Measurements from ENCODE around the gene SLC39A11.

DNA sequence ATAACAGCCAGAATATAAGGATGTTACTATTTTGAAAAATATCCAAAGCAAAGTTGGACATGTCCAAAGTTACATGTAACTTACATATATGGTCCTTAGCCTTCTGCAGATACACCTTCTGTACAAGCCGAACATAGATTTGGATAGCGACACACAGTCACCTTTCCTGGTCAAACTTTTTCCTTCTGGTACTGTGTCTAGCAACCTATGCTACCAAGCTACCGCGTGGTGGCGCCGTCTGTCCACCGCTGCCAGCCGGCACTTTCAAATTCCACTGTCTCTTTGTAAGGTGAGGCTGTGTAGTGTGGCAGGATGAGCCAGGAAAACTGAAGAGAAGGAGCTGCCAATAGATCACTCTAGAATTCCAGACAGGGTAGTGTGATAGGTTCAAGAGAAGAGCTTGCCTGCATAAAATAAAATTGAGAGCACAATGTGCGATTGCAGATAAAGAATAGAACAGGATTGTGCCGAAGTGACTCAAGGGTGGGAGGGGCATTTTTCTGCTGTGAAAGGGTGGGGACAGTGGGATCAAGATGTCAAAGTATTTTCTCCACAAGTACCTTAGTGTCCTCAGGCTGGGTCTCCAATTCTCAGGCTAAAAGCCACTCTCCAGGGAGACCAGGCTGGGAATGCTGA lies 366.9 kb downstream of the SLC39A11 start:
- TF ChIP-seq, protein P1, sequence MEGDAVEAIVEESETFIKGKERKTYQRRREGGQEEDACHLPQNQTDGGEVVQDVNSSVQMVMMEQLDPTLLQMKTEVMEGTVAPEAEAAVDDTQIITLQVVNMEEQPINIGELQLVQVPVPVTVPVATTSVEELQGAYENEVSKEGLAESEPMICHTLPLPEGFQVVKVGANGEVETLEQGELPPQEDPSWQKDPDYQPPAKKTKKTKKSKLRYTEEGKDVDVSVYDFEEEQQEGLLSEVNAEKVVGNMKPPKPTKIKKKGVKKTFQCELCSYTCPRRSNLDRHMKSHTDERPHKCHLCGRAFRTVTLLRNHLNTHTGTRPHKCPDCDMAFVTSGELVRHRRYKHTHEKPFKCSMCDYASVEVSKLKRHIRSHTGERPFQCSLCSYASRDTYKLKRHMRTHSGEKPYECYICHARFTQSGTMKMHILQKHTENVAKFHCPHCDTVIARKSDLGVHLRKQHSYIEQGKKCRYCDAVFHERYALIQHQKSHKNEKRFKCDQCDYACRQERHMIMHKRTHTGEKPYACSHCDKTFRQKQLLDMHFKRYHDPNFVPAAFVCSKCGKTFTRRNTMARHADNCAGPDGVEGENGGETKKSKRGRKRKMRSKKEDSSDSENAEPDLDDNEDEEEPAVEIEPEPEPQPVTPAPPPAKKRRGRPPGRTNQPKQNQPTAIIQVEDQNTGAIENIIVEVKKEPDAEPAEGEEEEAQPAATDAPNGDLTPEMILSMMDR (IDR thresholded peaks at IDR 0.05): peak; percentile 60 to 83 (median 80)
- no peak for TF ChIP-seq POLR2A (IDR thresholded peaks at IDR 0.05)
